SK-MEL-5 (cell line): ENCODE results near the gene STYXL1. TPM values are rescaled to one million over a fixed set of nuclear protein-coding genes. Genes with fewer than 3 reads are reported as not detected.

ENCODE experiments used
- DNase-seq: peaks from one replicate; pipeline ENCODE4 v3.0.0-alpha.2; 2016; ENCODE audit warnings: low read depth, low spot score
- in situ Hi-C: cut with HindIII; loops from 2 replicates; pipeline ENCODE4 v1.10.0; 2016; ENCODE audit warnings: low sequenced_read_pairs, high pct_unique_total_duplicates, low pct_unique_long_range_greater_than_20kb
- small RNA-seq, 2 experiments: library from RNA; depleted of rRNA; stranded (forward); fragments of <200 nt; gene quantifications; one replicate each; pipeline ENCODE3, GENCODE V24; 2014
- total RNA-seq: library from RNA; depleted of rRNA; stranded (reverse); fragments of >200 nt; shearing (Covaris generic); gene quantifications from 2 replicates; pipeline ENCODE4 v1.2.3, GENCODE V29; 2014; rRNA removed

STYXL1 gene
- total RNA-seq, 1 experiment from 2014 or later = 49.0 TPM

GRCh38 chr7:75957021-75957736 lies 90.6 kb downstream of the STYXL1 start:
- DNase-seq = no peak
- in situ Hi-C loops = no loop called here

- in situ Hi-C loops = no loop called here
- DNase-seq = no peak
Measured at GRCh38 chr7:75955331-75955955, 92.4 kb downstream of the STYXL1 start.

GRCh38 chr7:75953931-75954330 lies 93.9 kb downstream of the STYXL1 start:
- in situ Hi-C loops = no loop called here
- no peak for DNase-seq

GRCh38 chr7:75953431-75953830 lies 94.4 kb downstream of the STYXL1 start:
- no peak for DNase-seq
- in situ Hi-C loops = no loop called here

GRCh38 chr7:75951506-75951905 lies 96.3 kb downstream of the STYXL1 start:
- no peak for DNase-seq
- in situ Hi-C loops = no loop called here

- no peak for DNase-seq
- in situ Hi-C loops = no loop called here
Measured at GRCh38 chr7:75950111-75950681, 97.6 kb downstream of the STYXL1 start.

GRCh38 chr7:75948179-75948578 lies 99.6 kb downstream of the STYXL1 start:
- no peak for DNase-seq
- in situ Hi-C loops = no loop called here

Small RNAs within 50 kb of the gene (small RNA-seq; reads per million reads assigned to genes)
- 0 reads per million in 2 experiments for gene RNU6-863P

Other genes with a start within 250 kb of the STYXL1 start
- gene CCL24, start 234.2 kb downstream of the STYXL1 start, total RNA-seq = not detected in 2 replicates
- gene RHBDD2, start 169.0 kb downstream of the STYXL1 start, total RNA-seq = 70.4 and 83.4 TPM in 2 replicates
- gene POR, start 132.8 kb downstream of the STYXL1 start, total RNA-seq = 136 and 150 TPM in 2 replicates
- gene TMEM120A, start 53.4 kb downstream of the STYXL1 start, total RNA-seq = 40.8 and 50.2 TPM in 2 replicates
- 173 and 184 TPM in 2 replicates for gene MDH2, start 106 bp upstream of the STYXL1 start, total RNA-seq
- 13.1 and 16.4 TPM in 2 replicates for gene SRRM3, start 153.9 kb upstream of the STYXL1 start, total RNA-seq